ENCODE results near the gene TMPRSS3.

The TMPRSS3 gene

DNA sequence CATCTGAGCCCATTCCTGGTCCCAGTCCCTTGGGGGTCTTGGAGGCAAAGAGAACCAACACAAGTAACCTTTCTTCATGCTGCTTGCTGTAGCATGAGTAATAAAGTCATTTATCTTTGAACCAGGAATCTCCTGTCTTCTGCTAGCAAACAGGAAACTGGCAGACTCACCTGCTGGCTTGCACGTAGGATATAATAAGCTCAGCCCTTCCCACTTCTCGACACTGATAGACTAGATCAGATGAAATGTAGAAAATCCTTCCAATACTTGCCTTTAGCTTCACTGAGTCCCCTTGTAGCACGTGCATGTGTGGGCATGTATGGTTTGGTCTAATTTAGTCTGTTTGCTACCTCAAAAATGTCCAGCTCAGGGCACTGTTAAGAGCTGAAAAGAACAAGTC lies 38.5 kb downstream of the TMPRSS3 start:
- no peak overlapping the region for H3K4me3 ChIP-seq (ENCODE audit: low read depth, low read length)
- TF ChIP-seq, protein P1, sequence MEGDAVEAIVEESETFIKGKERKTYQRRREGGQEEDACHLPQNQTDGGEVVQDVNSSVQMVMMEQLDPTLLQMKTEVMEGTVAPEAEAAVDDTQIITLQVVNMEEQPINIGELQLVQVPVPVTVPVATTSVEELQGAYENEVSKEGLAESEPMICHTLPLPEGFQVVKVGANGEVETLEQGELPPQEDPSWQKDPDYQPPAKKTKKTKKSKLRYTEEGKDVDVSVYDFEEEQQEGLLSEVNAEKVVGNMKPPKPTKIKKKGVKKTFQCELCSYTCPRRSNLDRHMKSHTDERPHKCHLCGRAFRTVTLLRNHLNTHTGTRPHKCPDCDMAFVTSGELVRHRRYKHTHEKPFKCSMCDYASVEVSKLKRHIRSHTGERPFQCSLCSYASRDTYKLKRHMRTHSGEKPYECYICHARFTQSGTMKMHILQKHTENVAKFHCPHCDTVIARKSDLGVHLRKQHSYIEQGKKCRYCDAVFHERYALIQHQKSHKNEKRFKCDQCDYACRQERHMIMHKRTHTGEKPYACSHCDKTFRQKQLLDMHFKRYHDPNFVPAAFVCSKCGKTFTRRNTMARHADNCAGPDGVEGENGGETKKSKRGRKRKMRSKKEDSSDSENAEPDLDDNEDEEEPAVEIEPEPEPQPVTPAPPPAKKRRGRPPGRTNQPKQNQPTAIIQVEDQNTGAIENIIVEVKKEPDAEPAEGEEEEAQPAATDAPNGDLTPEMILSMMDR (IDR thresholded peaks at IDR 0.05; ENCODE audit: insufficient read depth, low read depth, low read length, missing control alignments), result no peak
- no peak for DNase-seq (ENCODE audit: low read depth)

DNA sequence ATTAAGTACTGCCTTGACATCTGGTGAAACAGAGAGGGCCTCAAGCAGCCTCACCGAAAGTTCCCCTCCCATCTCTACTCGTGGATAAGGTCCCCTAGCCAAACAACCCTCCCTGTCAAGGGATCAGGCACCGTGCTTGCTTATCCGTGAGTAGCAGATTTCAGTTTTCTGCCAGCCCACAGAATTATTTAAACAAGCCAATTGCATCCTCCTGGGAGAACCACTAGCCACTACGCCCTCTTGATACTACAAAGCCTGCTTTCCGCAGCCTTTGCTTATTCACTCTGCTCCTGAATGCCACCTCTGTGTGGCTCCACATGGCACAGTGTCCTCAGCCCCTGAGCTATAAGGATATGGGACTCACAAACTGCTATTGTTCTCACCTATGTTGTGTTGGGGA lies 39.2 kb downstream of the TMPRSS3 start:
- TF ChIP-seq, protein P1 (IDR thresholded peaks at IDR 0.05; ENCODE audit: insufficient read depth, low read depth, low read length, missing control alignments), result no peak
- DNase-seq (ENCODE audit: low read depth), result no peak

DNA sequence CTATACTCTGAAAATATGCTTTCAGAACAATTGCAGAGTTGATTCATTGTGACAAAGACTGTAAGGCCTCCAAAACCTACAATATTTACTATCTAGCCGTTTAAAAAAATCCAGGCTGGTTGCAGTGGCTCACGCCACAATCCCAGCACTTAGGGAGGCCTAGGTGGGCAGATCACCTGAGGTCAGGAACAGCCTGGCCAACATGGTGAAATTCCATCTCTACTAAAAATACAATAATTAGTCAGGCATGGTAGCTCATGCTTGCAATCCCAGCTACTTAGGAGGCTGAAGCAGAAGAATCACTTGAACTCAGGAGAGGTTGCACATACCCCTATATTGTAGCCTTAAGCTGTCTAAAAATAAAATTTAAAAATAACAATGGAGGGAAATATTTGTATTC lies 39.8 kb downstream of the TMPRSS3 start:
- TF ChIP-seq, protein P1 (IDR thresholded peaks at IDR 0.05; ENCODE audit: insufficient read depth, low read depth, low read length, missing control alignments), result no peak
- no peak overlapping the region for H3K4me3 ChIP-seq (ENCODE audit: low read depth, low read length)
- DNase-seq (ENCODE audit: low read depth), result no peak

More for the DNA sequence above, 39.2 kb downstream of the TMPRSS3 start:
- no peak overlapping the region for H3K4me3 ChIP-seq (ENCODE audit: low read depth, low read length)

DNA sequence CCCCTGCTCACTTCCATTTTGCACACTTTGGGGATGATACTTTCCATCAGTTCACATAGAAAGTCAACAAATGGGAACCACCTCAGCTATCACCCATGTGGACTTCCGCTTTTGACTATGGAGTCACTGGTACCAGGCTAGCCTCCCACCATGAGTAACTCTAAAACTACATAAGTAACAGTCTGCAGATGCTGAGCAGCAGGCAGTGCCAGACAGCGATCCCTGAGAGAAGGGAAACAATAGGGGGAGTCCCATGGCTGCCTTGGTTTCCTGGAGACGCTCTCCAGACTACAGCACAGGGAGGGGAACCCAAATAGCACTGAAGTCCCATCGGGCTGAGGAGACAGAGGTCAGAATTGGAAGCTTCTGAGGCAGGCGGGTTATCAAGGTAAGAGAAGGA lies 42.2 kb downstream of the TMPRSS3 start:
- TF ChIP-seq, protein P1 (IDR thresholded peaks at IDR 0.05; ENCODE audit: insufficient read depth, low read depth, low read length, missing control alignments), result no peak
- H3K4me3 ChIP-seq (ENCODE audit: low read depth, low read length), result no peak overlapping the region
- no peak for DNase-seq (ENCODE audit: low read depth)

DNA sequence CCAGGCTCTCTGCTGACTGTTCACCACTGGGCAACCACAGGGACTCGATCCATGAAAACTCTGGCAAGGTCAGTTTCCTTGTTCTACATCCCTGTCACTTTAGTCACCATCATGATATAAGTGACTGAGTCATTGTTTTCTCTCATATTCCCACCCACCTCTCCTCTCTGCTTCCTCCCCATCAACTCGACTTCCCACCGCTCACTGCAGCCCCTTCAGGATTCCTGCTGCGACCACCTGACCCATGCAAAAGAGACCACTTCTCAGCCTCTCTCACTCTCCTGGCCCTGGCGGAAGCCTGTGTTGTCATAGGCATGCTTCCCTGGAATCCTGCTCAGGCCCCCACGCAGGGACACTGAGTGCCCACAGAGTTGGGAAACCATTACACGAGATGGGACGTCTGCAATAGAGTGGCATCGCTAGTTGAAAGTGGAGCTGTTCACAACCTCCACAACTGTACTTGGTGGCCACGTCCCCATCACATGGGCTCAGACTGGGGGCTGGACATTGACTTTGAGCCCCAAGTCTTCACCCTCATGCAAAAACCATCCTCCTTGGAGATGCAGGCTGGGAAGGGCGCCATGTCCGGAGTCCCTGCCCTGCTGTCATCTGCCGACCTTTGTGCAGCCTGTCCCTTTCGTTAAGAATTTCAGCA lies 43.3 kb downstream of the TMPRSS3 start:
- no peak overlapping the region for H3K4me3 ChIP-seq (ENCODE audit: low read depth, low read length)
- TF ChIP-seq, protein P1 (IDR thresholded peaks at IDR 0.05; ENCODE audit: insufficient read depth, low read depth, low read length, missing control alignments), result no peak
- no peak for DNase-seq (ENCODE audit: low read depth)

DNA sequence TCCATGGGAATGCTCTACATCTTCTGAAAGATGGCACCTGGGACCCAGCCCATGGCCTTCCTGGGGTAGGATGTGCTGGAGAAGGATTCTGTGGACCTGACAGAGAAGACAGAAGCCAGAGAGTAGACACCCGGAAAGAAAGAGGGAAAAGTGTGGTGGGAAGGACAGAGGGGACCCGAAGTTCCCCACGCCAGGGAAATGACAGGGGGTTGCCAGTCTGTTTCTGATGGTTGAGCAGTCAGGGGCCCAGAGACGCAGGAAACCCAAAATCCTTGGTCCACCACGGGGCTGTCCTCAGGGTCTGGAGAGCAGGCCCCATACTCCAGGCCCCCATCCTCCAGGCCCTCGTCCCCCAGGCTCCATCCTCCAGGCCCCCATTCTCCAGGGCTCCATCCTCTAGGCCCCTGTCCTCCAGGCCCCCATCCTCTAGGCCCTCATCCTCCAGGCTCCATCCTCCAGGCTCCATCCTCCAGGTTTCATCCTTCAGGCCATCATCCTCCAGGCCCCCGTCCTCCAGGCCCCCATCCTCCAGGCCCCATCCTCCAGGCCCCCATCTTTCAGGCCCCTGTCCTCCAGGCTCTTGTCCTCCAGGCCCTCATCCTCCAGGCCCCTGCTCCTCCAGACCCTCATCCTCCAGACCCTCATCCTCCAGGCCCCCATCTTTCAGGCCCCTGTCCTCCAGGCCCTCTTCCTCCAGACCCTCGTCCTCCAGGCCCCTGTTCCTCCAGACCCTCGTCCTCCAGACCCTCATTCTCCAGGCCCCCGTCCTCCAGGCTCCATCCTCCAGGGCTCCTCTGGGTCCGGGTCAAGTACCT lies 44.0 kb downstream of the TMPRSS3 start:
- no peak overlapping the region for H3K4me3 ChIP-seq (ENCODE audit: low read depth, low read length)

More for the DNA sequence above, 44.0 kb downstream of the TMPRSS3 start:
- TF ChIP-seq, protein P1 (IDR thresholded peaks at IDR 0.05; ENCODE audit: insufficient read depth, low read depth, low read length, missing control alignments), result no peak
- DNase-seq (ENCODE audit: low read depth), result no peak
